Mesodermal cell (in vitro differentiated cells): ENCODE results near the gene SND1.

Source experiments
- H3K27ac ChIP-seq: 2 replicates; pipeline ENCODE4 v1.7.0; 2013; ENCODE audit warnings: mild to moderate bottlenecking, low read depth, low read length, moderate library complexity; ENCODE audit not compliant: severe bottlenecking
- H3K36me3 ChIP-seq: 2 replicates; pipeline ENCODE4 v1.7.1; 2013; ENCODE audit warnings: mild to moderate bottlenecking, low read length, moderate library complexity; ENCODE audit not compliant: control insufficient read depth, insufficient read depth
- H3K4me1 ChIP-seq: one replicate; pipeline ENCODE4 v1.7.1; 2013; ENCODE audit warnings: mild to moderate bottlenecking, low read length; ENCODE audit not compliant: insufficient read depth, control insufficient read depth, poor library complexity, severe bottlenecking
- H3K4me3 ChIP-seq: 2 replicates; pipeline ENCODE4 v1.7.0; 2013; ENCODE audit warnings: low read length, control low read depth, mild to moderate bottlenecking; ENCODE audit not compliant: insufficient read depth, poor library complexity, severe bottlenecking; ENCODE audit errors: extremely low read depth
- H3K9me3 ChIP-seq: 2 replicates; pipeline ENCODE4 v1.7.1; 2013; ENCODE audit warnings: mild to moderate bottlenecking, low read length, moderate library complexity; ENCODE audit not compliant: control insufficient read depth
- WGBS, 2 experiments: methylation state at CpG; one replicate each; pipeline ENCODE4 v1.1.5; 2013; ENCODE audit warnings: missing lambda C conversion rate in 2 of 2; ENCODE audit not compliant: insufficient coverage in 2 of 2; 5-methylcytosine and 5-hydroxymethylcytosine counted together

Gene SND1

GRCh38 chr7:128055637-128056036, 403.6 kb downstream of the SND1 start:
- H3K36me3 ChIP-seq: peaks cover 31% of the 10 kb centered on the region
- H3K4me1 ChIP-seq: peaks cover 18% of the 10 kb centered on the region
- H3K4me3 ChIP-seq: no peak overlapping the region
- H3K27ac ChIP-seq: peak overlapping the region; percentile 36
- H3K9me3 ChIP-seq: no peaks in the 10 kb centered on the region
- 72 to 77% methylated on average over 4 to 5 of the region's 5 CpGs for WGBS, 2 experiments

GRCh38 chr7:128056901-128057300, 404.9 kb downstream of the SND1 start:
- H3K9me3 ChIP-seq: no peaks in the 10 kb centered on the region
- WGBS, 2 experiments: 87 to 97% methylated on average over 4 to 6 of the region's 8 CpGs
- H3K4me3 ChIP-seq: no peak overlapping the region
- H3K27ac ChIP-seq: no peak overlapping the region
- H3K4me1 ChIP-seq: peaks cover 18% of the 10 kb centered on the region
- peaks cover 34% of the 10 kb centered on the region for H3K36me3 ChIP-seq

GRCh38 chr7:128057909-128058308, 405.9 kb downstream of the SND1 start:
- Histone ChIP-seq H3K36me3 (peaks cover 29% of the 10 kb centered on the region), H3K4me1 (peaks cover 25% of the 10 kb centered on the region), H3K27ac (no peak overlapping the region), H3K4me3 (no peak overlapping the region), H3K9me3 (no peaks in the 10 kb centered on the region)
- 80% methylated on average over 1 of the region's 1 CpG; no CpG with 5 or more reads in 1 of the 2 experiments for WGBS, 2 experiments

- peaks cover 35% of the 10 kb centered on the region for H3K36me3 ChIP-seq
- peaks cover 28% of the 10 kb centered on the region for H3K4me1 ChIP-seq
- no peak overlapping the region for H3K27ac ChIP-seq
- H3K9me3 ChIP-seq: no peaks in the 10 kb centered on the region
- 85 to 88% methylated on average over 5 to 6 of the region's 7 CpGs for WGBS, 2 experiments
- H3K4me3 ChIP-seq: no peak overlapping the region
These were observed 407.4 kb downstream of the SND1 start for GRCh38 chr7:128059143-128059988.

GRCh38 chr7:128060018-128060417, 408.0 kb downstream of the SND1 start:
- 79 to 92% methylated on average over 2 to 3 of the region's 3 CpGs for WGBS, 2 experiments
- Histone ChIP-seq H3K4me1 (peaks cover 28% of the 10 kb centered on the region), H3K4me3 (no peak overlapping the region), H3K27ac (no peak overlapping the region), H3K36me3 (peaks cover 37% of the 10 kb centered on the region), H3K9me3 (no peaks in the 10 kb centered on the region)

- Histone ChIP-seq H3K36me3 (peaks cover 31% of the 10 kb centered on the region), H3K27ac (no peak overlapping the region), H3K4me1 (peaks cover 18% of the 10 kb centered on the region), H3K4me3 (no peak overlapping the region), H3K9me3 (no peaks in the 10 kb centered on the region)
- WGBS, 2 experiments: 94 to 99% methylated on average over 5 to 6 of the region's 8 CpGs
These were observed 411.1 kb downstream of the SND1 start for GRCh38 chr7:128063088-128063487.

GRCh38 chr7:128065872-128066271, 413.9 kb downstream of the SND1 start:
- 93 to 94% methylated on average over 7 of the region's 7 CpGs for WGBS, 2 experiments

GRCh38 chr7:128066395-128066794, 414.4 kb downstream of the SND1 start:
- H3K9me3 ChIP-seq: no peaks in the 10 kb centered on the region
- H3K4me1 ChIP-seq: peaks cover 14% of the 10 kb centered on the region
- WGBS, 2 experiments: 91 to 93% methylated on average over 8 to 9 of the region's 10 CpGs
- H3K4me3 ChIP-seq: no peak overlapping the region
- H3K27ac ChIP-seq: no peak overlapping the region
- H3K36me3 ChIP-seq: peaks cover 37% of the 10 kb centered on the region

More at GRCh38 chr7:128065872-128066271, 413.9 kb downstream of the SND1 start:
- no peak overlapping the region for H3K27ac ChIP-seq
- H3K36me3 ChIP-seq: peaks cover 37% of the 10 kb centered on the region
- H3K9me3 ChIP-seq: no peaks in the 10 kb centered on the region
- no peak overlapping the region for H3K4me3 ChIP-seq
- peaks cover 14% of the 10 kb centered on the region for H3K4me1 ChIP-seq

GRCh38 chr7:128066858-128067257, 414.9 kb downstream of the SND1 start:
- H3K9me3 ChIP-seq: no peaks in the 10 kb centered on the region
- H3K36me3 ChIP-seq: peaks cover 41% of the 10 kb centered on the region
- H3K4me3 ChIP-seq: no peak overlapping the region
- H3K4me1 ChIP-seq: peaks cover 14% of the 10 kb centered on the region
- WGBS, 2 experiments: 69 to 75% methylated on average over 5 of the region's 5 CpGs
- no peak overlapping the region for H3K27ac ChIP-seq

GRCh38 chr7:128067983-128068382, 416.0 kb downstream of the SND1 start:
- Histone ChIP-seq H3K4me3 (no peak overlapping the region), H3K9me3 (no peaks in the 10 kb centered on the region), H3K4me1 (peaks cover 7% of the 10 kb centered on the region), H3K36me3 (peaks cover 45% of the 10 kb centered on the region), H3K27ac (no peak overlapping the region)
- WGBS, 2 experiments: 90 to 93% methylated on average over 3 to 5 of the region's 5 CpGs

- 95 to 96% methylated on average over 4 to 5 of the region's 8 CpGs for whole genome bisulfite sequencing, 2 experiments
- H3K27ac ChIP-seq: no peak overlapping the region
- H3K9me3 ChIP-seq: no peaks in the 10 kb centered on the region
- H3K36me3 ChIP-seq: peaks cover 40% of the 10 kb centered on the region
- peaks cover 5% of the 10 kb centered on the region for H3K4me1 ChIP-seq
- no peak overlapping the region for H3K4me3 ChIP-seq
These were observed 416.8 kb downstream of the SND1 start for GRCh38 chr7:128068785-128069184.
